Activated naive CD4-positive, alpha-beta T cell treated with anti-CD3 and anti-CD28 coated beads for 36 hours (primary cell): Measurements from ENCODE around the gene YEATS2. TPM values are rescaled to one million over a fixed set of nuclear protein-coding genes. Genes with fewer than 3 reads are reported as not detected.

Experiments used
- CTCF ChIA-PET: fragments of 350-600 bp; sonication (Branson Sonifier 250); formaldehyde crosslinking; loops from one replicate; lab custom pipeline; 2021; ENCODE audit warnings: antibody characterized with exemption; lab: Charles Lee
- DNase-seq: peaks from one replicate; pipeline ENCODE4 v3.0.0-alpha.2; 2020
- H3K27ac Mint-ChIP-seq: one replicate; pipeline ENCODE4 v1.8.0; 2021; ENCODE audit warnings: mild to moderate bottlenecking, mixed read lengths
- H3K27me3 Mint-ChIP-seq: one replicate; pipeline ENCODE4 v1.8.0; 2021; ENCODE audit warnings: low read depth, mixed read lengths
- H3K36me3 Mint-ChIP-seq: one replicate; pipeline ENCODE4 v1.8.0; 2021; ENCODE audit warnings: low read depth, mixed read lengths
- H3K4me1 Mint-ChIP-seq: one replicate; pipeline ENCODE4 v1.8.0; 2021; ENCODE audit warnings: low read depth, mixed read lengths
- H3K4me3 Mint-ChIP-seq: one replicate; pipeline ENCODE4 v1.8.0; 2021; ENCODE audit warnings: mild to moderate bottlenecking, moderate library complexity, mixed read lengths
- H3K9me3 Mint-ChIP-seq: one replicate; pipeline ENCODE4 v1.8.0; 2021; ENCODE audit warnings: mixed read lengths
- intact Hi-C: fragments of 100-400 bp; cut with micrococcal nuclease; formaldehyde crosslinking; loops from one replicate; pipeline ENCODE4 v1.15.1; 2023
- total RNA-seq, 2 experiments: library from RNA; stranded (reverse); gene quantifications; one replicate each; pipeline ENCODE4 v1.2.3, GENCODE V29; 2021

Gene YEATS2
- total RNA-seq, 2 experiments from 2014 or later = 38.1 to 39.0 TPM

GRCh38 chr3:183833516-183833915, 135.9 kb downstream of the YEATS2 start:
- Mint-ChIP-seq H3K36me3 (peaks cover 12% of the 10 kb centered on the region), H3K4me1 (no peaks in the 10 kb centered on the region), H3K27me3 (no peaks in the 10 kb centered on the region), H3K27ac (no peak overlapping the region), H3K4me3 (no peak overlapping the region), H3K9me3 (no peaks in the 10 kb centered on the region)
- CTCF ChIA-PET = no interaction called here
- DNase-seq = no peak
- intact Hi-C loops = no loop called here

- Mint-ChIP-seq H3K27ac (no peak overlapping the region), H3K4me1 (no peaks in the 10 kb centered on the region), H3K36me3 (peaks cover 20% of the 10 kb centered on the region), H3K4me3 (no peak overlapping the region), H3K27me3 (no peaks in the 10 kb centered on the region), H3K9me3 (no peaks in the 10 kb centered on the region)
- DNase-seq = no peak
- intact Hi-C loops = no loop called here
- CTCF ChIA-PET = no interaction called here
Observed at GRCh38 chr3:183837390-183837789, 139.8 kb downstream of the YEATS2 start.

- intact Hi-C loops = no loop called here
- H3K36me3 Mint-ChIP-seq = peaks cover 20% of the 10 kb centered on the region
- H3K27me3 Mint-ChIP-seq = no peaks in the 10 kb centered on the region
- H3K9me3 Mint-ChIP-seq = no peaks in the 10 kb centered on the region
- H3K4me1 Mint-ChIP-seq = no peaks in the 10 kb centered on the region
- no peak for DNase-seq
- H3K4me3 Mint-ChIP-seq = no peak overlapping the region
- H3K27ac Mint-ChIP-seq = no peak overlapping the region
- CTCF ChIA-PET = no interaction called here
Observed at GRCh38 chr3:183837894-183838293, 140.3 kb downstream of the YEATS2 start.

- H3K27ac Mint-ChIP-seq = no peak overlapping the region
- H3K4me3 Mint-ChIP-seq = no peak overlapping the region
- H3K9me3 Mint-ChIP-seq = no peaks in the 10 kb centered on the region
- peaks cover 4% of the 10 kb centered on the region for H3K4me1 Mint-ChIP-seq
- DNase-seq = no peak
- CTCF ChIA-PET = interaction anchor here (0.6 kb wide), 1 partner anchor 73 kb away, joined by 4 read pairs; no protein-coding TSS in a partner anchor
- intact Hi-C loops = no loop called here
- H3K27me3 Mint-ChIP-seq = no peaks in the 10 kb centered on the region
- peaks cover 16% of the 10 kb centered on the region for H3K36me3 Mint-ChIP-seq
Observed at GRCh38 chr3:183839751-183840150, 142.2 kb downstream of the YEATS2 start.

GRCh38 chr3:183844606-183845005, 147.0 kb downstream of the YEATS2 start:
- no peak for DNase-seq
- Mint-ChIP-seq H3K27me3 (no peaks in the 10 kb centered on the region), H3K4me1 (peaks cover 13% of the 10 kb centered on the region), H3K9me3 (no peaks in the 10 kb centered on the region), H3K27ac (no peak overlapping the region), H3K4me3 (no peak overlapping the region), H3K36me3 (peaks cover 24% of the 10 kb centered on the region)
- intact Hi-C loops = no loop called here
- CTCF ChIA-PET = interaction anchor here (0.9 to 2.9 kb wide), 2 partner anchors 40 to 51 kb away, joined by 5 to 12 read pairs; partner anchors contain the start of gene PARL

- intact Hi-C loops = no loop called here
- no peak for DNase-seq
- Mint-ChIP-seq H3K27me3 (no peaks in the 10 kb centered on the region), H3K4me3 (no peak overlapping the region), H3K36me3 (peaks cover 24% of the 10 kb centered on the region), H3K27ac (peak overlapping the region; percentile 61), H3K9me3 (no peaks in the 10 kb centered on the region), H3K4me1 (peaks cover 13% of the 10 kb centered on the region)
- CTCF ChIA-PET = interaction anchor here (0.9 to 2.9 kb wide), 2 partner anchors 40 to 50 kb away, joined by 5 to 12 read pairs; partner anchors contain the start of gene PARL
Observed at GRCh38 chr3:183845090-183845489, 147.5 kb downstream of the YEATS2 start.

- peaks cover 13% of the 10 kb centered on the region for H3K4me1 Mint-ChIP-seq
- H3K36me3 Mint-ChIP-seq = peaks cover 30% of the 10 kb centered on the region
- H3K27ac Mint-ChIP-seq = peak overlapping the region; percentile 61
- H3K27me3 Mint-ChIP-seq = no peaks in the 10 kb centered on the region
- no peak overlapping the region for H3K4me3 Mint-ChIP-seq
- intact Hi-C loops = no loop called here
- CTCF ChIA-PET = no interaction called here
- no peaks in the 10 kb centered on the region for H3K9me3 Mint-ChIP-seq
- DNase-seq = no peak
Observed at GRCh38 chr3:183845608-183846288, 148.2 kb downstream of the YEATS2 start.

GRCh38 chr3:183854318-183855035, 156.9 kb downstream of the YEATS2 start:
- Mint-ChIP-seq H3K27me3 (no peaks in the 10 kb centered on the region), H3K27ac (no peak overlapping the region), H3K4me1 (no peaks in the 10 kb centered on the region), H3K9me3 (no peaks in the 10 kb centered on the region), H3K4me3 (no peak overlapping the region), H3K36me3 (peaks cover 35% of the 10 kb centered on the region)
- intact Hi-C loops = no loop called here
- no peak for DNase-seq
- CTCF ChIA-PET = no interaction called here

- no peak for DNase-seq
- H3K4me3 Mint-ChIP-seq = no peak overlapping the region
- no peak overlapping the region for H3K27ac Mint-ChIP-seq
- no peaks in the 10 kb centered on the region for H3K27me3 Mint-ChIP-seq
- no peaks in the 10 kb centered on the region for H3K9me3 Mint-ChIP-seq
- H3K4me1 Mint-ChIP-seq = no peaks in the 10 kb centered on the region
- peaks cover 42% of the 10 kb centered on the region for H3K36me3 Mint-ChIP-seq
- CTCF ChIA-PET = no interaction called here
- intact Hi-C loops = no loop called here
Observed at GRCh38 chr3:183857863-183858262, 160.3 kb downstream of the YEATS2 start.

Other genes starting within 250 kb of the YEATS2 start
- 10 to 100 TPM; 82.3 to 82.4 TPM for gene KLHL6, start 142.1 kb upstream of the YEATS2 start, total RNA-seq
- 10 to 100 TPM; 26.2 to 26.9 TPM for gene KLHL24, start 62.2 kb upstream of the YEATS2 start, total RNA-seq
- 1 to 10 TPM; 1.1 to 1.4 TPM for gene MAP6D1, start 127.8 kb downstream of the YEATS2 start, total RNA-seq
- gene PARL, start 187.1 kb downstream of the YEATS2 start, total RNA-seq = 10 to 100 TPM; 92.0 to 92.8 TPM